Caco-2 (cell line): ENCODE data around the gene GPR25. TPM values are rescaled to one million over a fixed set of nuclear protein-coding genes. Genes with fewer than 3 reads are reported as not detected.
"Not testable (repeated sequence)": the region's sequence is repeated elsewhere in the genome, so short reads cannot be mapped to it uniquely, and the experiment has no call there.

Experiments used
- BruUV-seq: library from RNA; stranded (reverse); fragments of 400-500 nt; replicated peaks from 2 replicates; lab custom pipeline; 2021; lab: Mats Ljungman, UMichigan
- CTCF ChIA-PET: fragments of 300-600 bp; sonication (Branson Sonifier 250); formaldehyde crosslinking; loops from one replicate; lab custom pipeline; 2022; ENCODE audit warnings: antibody characterized with exemption; lab: Charles Lee
- POLR2A ChIA-PET: fragments of 300-600 bp; sonication (Branson Sonifier 250); formaldehyde crosslinking; loops from one replicate; lab custom pipeline; 2022; ENCODE audit warnings: antibody characterized with exemption; lab: Charles Lee
- DNase-seq, 2 experiments: peaks; one replicate each; pipeline versions ENCODE4 v3.0.0 to v3.0.0-alpha.2; 2020 to 2022
- H3K27me3 ChIP-seq: replicated peaks from 2 replicates; pipeline ENCODE4 v1.6.0; 2011; ENCODE audit warnings: low read length; ENCODE audit not compliant: control insufficient read depth, insufficient read depth
- H3K36me3 ChIP-seq: 2 replicates; pipeline ENCODE4 v1.5.1; 2011; ENCODE audit warnings: low read length; ENCODE audit not compliant: control insufficient read depth, insufficient read depth
- H3K4me1 ChIP-seq: fragments of 250-450 bp; sonication (Bioruptor Pico); 2 replicates; pipeline ENCODE4 v1.5.1; 2020; ENCODE audit warnings: mild to moderate bottlenecking
- H3K4me3 ChIP-seq: 2 replicates; pipeline ENCODE4 v1.5.1; 2011; ENCODE audit warnings: low read depth, mild to moderate bottlenecking, control low read depth, low read length
- H3K9me3 ChIP-seq: fragments of 250-450 bp; sonication (Bioruptor Pico); 2 replicates; pipeline ENCODE4 v1.5.1; 2020; ENCODE audit warnings: mild to moderate bottlenecking, moderate library complexity
- H3K27ac Mint-ChIP-seq: one replicate; pipeline ENCODE4 v1.8.0; 2022; ENCODE audit warnings: mixed read lengths; ENCODE audit not compliant: unreplicated experiment
- H3K27me3 Mint-ChIP-seq: one replicate; pipeline ENCODE4 v1.8.0; 2022; ENCODE audit warnings: mixed read lengths; ENCODE audit not compliant: insufficient read depth, unreplicated experiment
- H3K36me3 Mint-ChIP-seq: one replicate; pipeline ENCODE4 v1.8.0; 2022; ENCODE audit warnings: mild to moderate bottlenecking, mixed read lengths; ENCODE audit not compliant: insufficient read depth, unreplicated experiment
- H3K4me1 Mint-ChIP-seq: one replicate; pipeline ENCODE4 v1.8.0; 2022; ENCODE audit warnings: low read depth, mixed read lengths; ENCODE audit not compliant: unreplicated experiment
- H3K4me3 Mint-ChIP-seq: one replicate; pipeline ENCODE4 v1.8.0; 2022; ENCODE audit warnings: mild to moderate bottlenecking, moderate library complexity, mixed read lengths; ENCODE audit not compliant: unreplicated experiment
- H3K9me3 Mint-ChIP-seq: one replicate; pipeline ENCODE4 v1.8.0; 2022; ENCODE audit warnings: mixed read lengths; ENCODE audit not compliant: unreplicated experiment
- intact Hi-C: fragments of 100-400 bp; cut with micrococcal nuclease; formaldehyde crosslinking; loops from one replicate; pipeline ENCODE4 v1.10.0; 2022; ENCODE audit not compliant: unreplicated experiment
- total RNA-seq: library from RNA; stranded (reverse); gene quantifications from 2 replicates; pipeline ENCODE4 v1.2.3, GENCODE V29; 2022
- TF ChIP-seq, protein P1 (sequence below), 2 experiments: fragments of 200-600 bp in 1 of 2; IDR thresholded peaks; 1 replicate in 1 of 2; 2 replicates in 1 of 2; pipeline versions ENCODE4 v1.5.1 to v1.8.0; 2011 to 2022; ENCODE audit warnings: antibody characterized with exemption in 1 of 2, control low read depth in 1 of 2, inconsistent platforms in 1 of 2, low read depth in 1 of 2, low read length in 1 of 2, mild to moderate bottlenecking in 1 of 2, moderate library complexity in 1 of 2; ENCODE audit not compliant: insufficient read depth in 1 of 2, severe bottlenecking in 1 of 2, unreplicated experiment in 1 of 2

Gene GPR25
- total RNA-seq, 1 experiment from 2014 or later = not detected

DNA sequence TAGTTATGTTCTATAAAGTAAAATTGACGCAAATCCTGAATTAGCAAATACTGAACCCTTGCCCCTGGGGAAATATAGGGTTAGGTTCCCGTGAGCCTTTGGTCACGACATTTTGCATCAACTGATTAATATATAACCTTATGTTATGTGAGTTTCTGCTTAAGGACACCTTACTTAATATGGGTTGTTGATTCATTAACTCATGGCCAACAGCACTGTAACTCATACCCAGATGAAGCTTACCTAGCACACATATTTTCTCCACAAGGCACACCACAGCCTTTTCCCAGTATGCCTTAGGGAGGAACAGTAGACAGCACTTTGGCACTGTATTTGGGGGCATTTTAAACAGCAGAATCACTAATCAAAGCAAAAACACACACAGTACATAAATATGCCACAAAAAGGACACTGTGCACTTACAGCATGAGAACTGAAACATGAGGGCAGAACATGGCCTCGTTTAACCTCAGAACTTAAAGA lies 37.0 kb downstream of the GPR25 start:
- ChIA-PET POLR2A (interaction anchor here (1.0 kb wide), 1 partner anchor 14 kb away, joined by 3 read pairs; no protein-coding TSS in a partner anchor), CTCF (no interaction called here)
- Histone ChIP-seq H3K36me3 (peaks cover 16% of the 10 kb centered on the region), H3K27me3 (no peaks in the 10 kb centered on the region), H3K4me1 (peaks cover 3% of the 10 kb centered on the region; the same call in 1 of the 2 replicates), H3K4me3 (no peak overlapping the region), H3K9me3 (no peaks in the 10 kb centered on the region)
- Mint-ChIP-seq H3K4me3 (no peak overlapping the region), H3K36me3 (peaks cover 95% of the 10 kb centered on the region), H3K27me3 (no peaks in the 10 kb centered on the region), H3K27ac (no peak overlapping the region), H3K4me1 (peaks cover 11% of the 10 kb centered on the region), H3K9me3 (no peaks in the 10 kb centered on the region)
- no TSS peak for BruUV-seq
- intact Hi-C loops = no loop called here
- TF ChIP-seq, protein P1, sequence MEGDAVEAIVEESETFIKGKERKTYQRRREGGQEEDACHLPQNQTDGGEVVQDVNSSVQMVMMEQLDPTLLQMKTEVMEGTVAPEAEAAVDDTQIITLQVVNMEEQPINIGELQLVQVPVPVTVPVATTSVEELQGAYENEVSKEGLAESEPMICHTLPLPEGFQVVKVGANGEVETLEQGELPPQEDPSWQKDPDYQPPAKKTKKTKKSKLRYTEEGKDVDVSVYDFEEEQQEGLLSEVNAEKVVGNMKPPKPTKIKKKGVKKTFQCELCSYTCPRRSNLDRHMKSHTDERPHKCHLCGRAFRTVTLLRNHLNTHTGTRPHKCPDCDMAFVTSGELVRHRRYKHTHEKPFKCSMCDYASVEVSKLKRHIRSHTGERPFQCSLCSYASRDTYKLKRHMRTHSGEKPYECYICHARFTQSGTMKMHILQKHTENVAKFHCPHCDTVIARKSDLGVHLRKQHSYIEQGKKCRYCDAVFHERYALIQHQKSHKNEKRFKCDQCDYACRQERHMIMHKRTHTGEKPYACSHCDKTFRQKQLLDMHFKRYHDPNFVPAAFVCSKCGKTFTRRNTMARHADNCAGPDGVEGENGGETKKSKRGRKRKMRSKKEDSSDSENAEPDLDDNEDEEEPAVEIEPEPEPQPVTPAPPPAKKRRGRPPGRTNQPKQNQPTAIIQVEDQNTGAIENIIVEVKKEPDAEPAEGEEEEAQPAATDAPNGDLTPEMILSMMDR (IDR thresholded peaks at IDR 0.05; ENCODE audit: insufficient read depth in 1 of 2, low read depth in 1 of 2, low read length in 1 of 2, severe bottlenecking in 1 of 2, unreplicated experiment in 1 of 2) = no peak
- no peak for DNase-seq

GRCh38 chr1:200911361-200911760 lies 38.6 kb downstream of the GPR25 start:
- Histone ChIP-seq H3K9me3 (no peaks in the 10 kb centered on the region), H3K36me3 (peaks cover 16% of the 10 kb centered on the region), H3K4me1 (no peaks in the 10 kb centered on the region; the same call in 1 of the 2 replicates), H3K27me3 (no peaks in the 10 kb centered on the region), H3K4me3 (no peak overlapping the region)
- DNase-seq = no peak
- Mint-ChIP-seq H3K27me3 (no peaks in the 10 kb centered on the region), H3K9me3 (no peaks in the 10 kb centered on the region), H3K36me3 (peaks cover 89% of the 10 kb centered on the region), H3K27ac (no peak overlapping the region), H3K4me1 (peaks cover 12% of the 10 kb centered on the region), H3K4me3 (no peak overlapping the region)
- no TSS peak for BruUV-seq
- ChIA-PET POLR2A (interaction anchor here (1.5 kb wide), 1 partner anchor 15 kb away, joined by 4 read pairs; no protein-coding TSS in a partner anchor), CTCF (no interaction called here)
- intact Hi-C loops = no loop called here
- TF ChIP-seq, protein P1 (IDR thresholded peaks at IDR 0.05; ENCODE audit: insufficient read depth in 1 of 2, low read depth in 1 of 2, low read length in 1 of 2, severe bottlenecking in 1 of 2, unreplicated experiment in 1 of 2) = no peak

- H3K27me3 ChIP-seq, H3K4me1 ChIP-seq, BruUV-seq, DNase-seq, intact Hi-C loops, H3K27me3 Mint-ChIP-seq, H3K4me3 Mint-ChIP-seq, H3K9me3 Mint-ChIP-seq, H3K9me3 ChIP-seq, H3K4me3 ChIP-seq, H3K27ac Mint-ChIP-seq: not testable (repeated sequence)
- peaks cover 16% of the 10 kb centered on the region for H3K36me3 ChIP-seq
- Mint-ChIP-seq H3K36me3 (peaks cover 89% of the 10 kb centered on the region), H3K4me1 (peaks cover 17% of the 10 kb centered on the region)
- ChIA-PET CTCF (interaction anchor here (0.6 kb wide), 1 partner anchor 396 kb away, joined by 8 read pairs; no protein-coding TSS in a partner anchor), POLR2A (interaction anchor here (1.5 kb wide), 1 partner anchor 15 kb away, joined by 4 read pairs; no protein-coding TSS in a partner anchor)
These were observed 39.2 kb downstream of the GPR25 start for GRCh38 chr1:200911936-200912335.
